OCI-LY1 (cell line): ENCODE measurements around the gene SEC22C.

Experiments
- EZH2 ChIP-seq: fragments of 200-600 bp; sonication (generic), shearing (Covaris generic); IDR thresholded peaks from 2 replicates; pipeline ENCODE4 v1.8.0; 2017; ENCODE audit warnings: borderline replicate concordance, mixed run types, mild to moderate bottlenecking, antibody characterized with exemption, low read length, moderate library complexity, mixed read lengths
- TF ChIP-seq, protein P1 (sequence below): fragments of 200-600 bp; sonication (generic), shearing (Covaris generic); IDR thresholded peaks from 2 replicates; pipeline ENCODE4 v1.5.1; 2017; ENCODE audit warnings: mild to moderate bottlenecking, antibody characterized with exemption, low read length, moderate library complexity, mixed read lengths

GRCh38 chr3:42547401-42547945 lies 34.3 kb downstream of the SEC22C start:
- TF ChIP-seq, protein P1, sequence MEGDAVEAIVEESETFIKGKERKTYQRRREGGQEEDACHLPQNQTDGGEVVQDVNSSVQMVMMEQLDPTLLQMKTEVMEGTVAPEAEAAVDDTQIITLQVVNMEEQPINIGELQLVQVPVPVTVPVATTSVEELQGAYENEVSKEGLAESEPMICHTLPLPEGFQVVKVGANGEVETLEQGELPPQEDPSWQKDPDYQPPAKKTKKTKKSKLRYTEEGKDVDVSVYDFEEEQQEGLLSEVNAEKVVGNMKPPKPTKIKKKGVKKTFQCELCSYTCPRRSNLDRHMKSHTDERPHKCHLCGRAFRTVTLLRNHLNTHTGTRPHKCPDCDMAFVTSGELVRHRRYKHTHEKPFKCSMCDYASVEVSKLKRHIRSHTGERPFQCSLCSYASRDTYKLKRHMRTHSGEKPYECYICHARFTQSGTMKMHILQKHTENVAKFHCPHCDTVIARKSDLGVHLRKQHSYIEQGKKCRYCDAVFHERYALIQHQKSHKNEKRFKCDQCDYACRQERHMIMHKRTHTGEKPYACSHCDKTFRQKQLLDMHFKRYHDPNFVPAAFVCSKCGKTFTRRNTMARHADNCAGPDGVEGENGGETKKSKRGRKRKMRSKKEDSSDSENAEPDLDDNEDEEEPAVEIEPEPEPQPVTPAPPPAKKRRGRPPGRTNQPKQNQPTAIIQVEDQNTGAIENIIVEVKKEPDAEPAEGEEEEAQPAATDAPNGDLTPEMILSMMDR = peak; percentile 93
- TF ChIP-seq EZH2 = no peak
